ENCODE measurements around the gene GPC6.

The GPC6 gene

GRCh38 chr13:94411747-94412146 lies 1185.1 kb downstream of the GPC6 start:
- no peak for DNase-seq

GRCh38 chr13:94412870-94413597 lies 1186.4 kb downstream of the GPC6 start:
- no peak for DNase-seq

- DNase-seq, result no peak
These were observed 1187.0 kb downstream of the GPC6 start for GRCh38 chr13:94413598-94413944.

GRCh38 chr13:94414141-94414540 lies 1187.5 kb downstream of the GPC6 start:
- DNase-seq, result no peak

- no peak for DNase-seq
These were observed 1188.1 kb downstream of the GPC6 start for GRCh38 chr13:94414708-94415107.

GRCh38 chr13:94415500-94416237 lies 1189.1 kb downstream of the GPC6 start:
- DNase-seq, result no peak

GRCh38 chr13:94416454-94417080 lies 1190.0 kb downstream of the GPC6 start:
- DNase-seq, result peak; percentile 29 to 45

- DNase-seq, result no peak
These were observed 1190.7 kb downstream of the GPC6 start for GRCh38 chr13:94417294-94417693.

GRCh38 chr13:94419304-94419924 lies 1192.8 kb downstream of the GPC6 start:
- DNase-seq, result peak; percentile 41 to 44

- peak in 1 of 2 experiments; percentile 31 for DNase-seq
These were observed 1193.3 kb downstream of the GPC6 start for GRCh38 chr13:94419925-94420305.

GRCh38 chr13:94427313-94427953 lies 1200.8 kb downstream of the GPC6 start:
- no peak for DNase-seq

GRCh38 chr13:94431574-94431973 lies 1205.0 kb downstream of the GPC6 start:
- peak; percentile 1 to 25 for DNase-seq

- DNase-seq, result no peak
These were observed 1205.4 kb downstream of the GPC6 start for GRCh38 chr13:94431987-94432386.

- DNase-seq, result no peak
These were observed 1206.7 kb downstream of the GPC6 start for GRCh38 chr13:94433055-94433961.

- peak; percentile 65 to 81 for DNase-seq
These were observed 1209.1 kb downstream of the GPC6 start for GRCh38 chr13:94435604-94436226.

GRCh38 chr13:94444826-94445225 lies 1218.2 kb downstream of the GPC6 start:
- DNase-seq, result no peak

- DNase-seq, result no peak
These were observed 1227.7 kb downstream of the GPC6 start for GRCh38 chr13:94454334-94454733.

GRCh38 chr13:94454906-94455305 lies 1228.3 kb downstream of the GPC6 start:
- no peak for DNase-seq

GRCh38 chr13:94455414-94455813 lies 1228.8 kb downstream of the GPC6 start:
- DNase-seq, result no peak
